Measurements from ENCODE around the gene RTN4R. TPM values are rescaled to one million over a fixed set of nuclear protein-coding genes. Genes with fewer than 3 reads are reported as not detected.
"Not testable (repeated sequence)": the region's sequence is repeated elsewhere in the genome, so short reads cannot be mapped to it uniquely, and the experiment has no call there.

The RTN4R gene
- total RNA-seq, 1 donor from 2014 or later: 5.5 TPM

DNA sequence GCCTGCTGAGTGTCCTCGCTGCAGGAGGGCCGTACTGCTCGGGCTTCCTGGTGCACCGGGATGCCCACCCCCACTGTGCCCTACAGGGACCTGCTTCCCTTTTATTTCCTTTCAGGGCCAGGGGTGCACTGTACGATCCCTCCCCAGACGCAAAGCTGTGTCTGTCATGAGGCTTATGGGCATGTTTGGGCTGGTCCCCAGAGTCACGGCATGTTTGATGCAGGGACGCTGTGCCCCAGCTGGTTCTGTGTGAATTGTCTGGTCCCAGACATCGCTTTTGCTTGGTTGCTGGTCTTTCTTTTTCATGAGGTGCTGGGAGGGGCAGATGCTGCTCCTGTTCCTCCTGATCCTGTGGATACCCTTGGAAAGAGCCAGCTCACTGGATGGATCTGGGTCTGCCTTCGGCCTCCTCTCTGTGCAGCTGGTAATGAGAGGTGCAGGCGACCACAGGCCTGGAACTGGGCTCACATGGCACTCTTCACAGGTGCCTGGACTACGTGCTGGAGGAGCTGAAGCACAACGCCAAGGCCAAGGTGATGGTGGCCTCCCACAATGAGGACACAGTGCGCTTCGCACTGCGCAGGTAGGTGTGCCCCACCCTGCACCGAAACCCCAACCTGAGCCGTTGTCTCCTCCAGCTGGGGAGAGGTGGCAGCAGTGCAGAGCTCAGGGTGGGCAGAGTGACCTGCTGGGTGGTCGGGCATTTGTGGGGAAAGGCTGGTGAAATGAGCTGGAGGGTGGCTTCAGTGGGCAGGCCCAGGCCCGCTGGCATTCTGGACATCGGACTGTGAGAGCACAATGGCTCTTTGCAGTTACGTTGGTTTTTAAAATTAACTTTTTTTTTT, 40.9 kb upstream of the RTN4R start:
- DNase-seq (ENCODE audit: low spot score): peak; percentile 57
- not testable (repeated sequence) for H3K27me3 Mint-ChIP-seq (ENCODE audit: low read depth); H3K36me3 Mint-ChIP-seq (ENCODE audit: low read depth); H3K27ac Mint-ChIP-seq (ENCODE audit: unreplicated experiment); H3K9me3 Mint-ChIP-seq (ENCODE audit: low read depth); H3K4me3 Mint-ChIP-seq (ENCODE audit: unreplicated experiment)
- peaks cover 18% of the 10 kb centered on the region for H3K4me1 Mint-ChIP-seq (ENCODE audit: low read depth)

DNA sequence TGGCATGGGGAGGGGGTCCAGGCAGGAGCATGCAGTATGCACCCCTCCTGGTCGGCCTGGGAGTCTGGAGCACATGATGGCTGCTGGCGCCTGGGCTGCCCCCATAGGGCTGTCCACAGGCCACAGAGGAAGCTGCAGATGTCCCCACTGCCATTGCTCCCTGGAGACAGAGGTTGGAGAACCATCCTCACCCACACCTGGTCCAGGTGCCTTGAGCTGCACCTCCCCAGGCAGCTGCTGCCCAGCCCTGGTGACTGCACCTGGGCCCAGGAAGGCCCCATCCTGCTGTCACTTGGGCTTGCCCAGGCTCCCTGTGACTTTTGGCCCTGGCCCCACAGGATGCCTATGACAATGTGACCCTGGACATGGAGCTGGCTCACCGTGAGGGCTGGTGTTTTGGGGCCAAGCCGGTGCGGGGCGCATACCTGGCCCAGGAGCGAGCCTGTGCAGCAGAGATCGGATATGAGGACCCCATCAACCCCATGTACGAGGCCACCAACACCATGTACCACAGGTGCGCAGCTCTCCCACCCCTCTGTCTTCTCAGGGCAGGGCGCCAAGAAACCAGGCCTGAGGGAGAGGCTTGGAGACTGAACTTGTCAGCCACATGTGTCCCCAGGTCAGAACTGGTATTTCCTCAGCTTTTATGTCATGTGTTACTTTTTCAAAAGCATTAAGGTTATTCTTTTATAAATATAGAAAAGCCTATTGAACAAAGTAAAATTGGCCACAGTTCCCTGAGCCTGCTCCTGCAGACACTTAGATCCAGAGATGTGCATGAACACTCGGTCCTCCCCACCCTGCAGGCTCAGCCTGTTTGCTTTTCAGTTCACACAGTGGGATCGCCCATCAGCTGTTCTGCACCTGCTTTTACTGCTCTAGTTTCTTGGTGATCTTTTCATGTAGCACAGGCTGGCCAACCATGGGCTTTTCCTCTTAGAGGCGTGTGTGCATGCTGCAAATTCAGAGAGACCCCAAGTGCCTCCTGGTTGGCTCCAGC, 39.6 kb upstream of the RTN4R start:
- not testable (repeated sequence) for H3K27me3 Mint-ChIP-seq (ENCODE audit: low read depth); H3K9me3 Mint-ChIP-seq (ENCODE audit: low read depth); H3K27ac Mint-ChIP-seq (ENCODE audit: unreplicated experiment); H3K4me3 Mint-ChIP-seq (ENCODE audit: unreplicated experiment); H3K36me3 Mint-ChIP-seq (ENCODE audit: low read depth)
- peak; percentile 81 for DNase-seq (ENCODE audit: low spot score)
- peaks cover 18% of the 10 kb centered on the region for H3K4me1 Mint-ChIP-seq (ENCODE audit: low read depth)

DNA sequence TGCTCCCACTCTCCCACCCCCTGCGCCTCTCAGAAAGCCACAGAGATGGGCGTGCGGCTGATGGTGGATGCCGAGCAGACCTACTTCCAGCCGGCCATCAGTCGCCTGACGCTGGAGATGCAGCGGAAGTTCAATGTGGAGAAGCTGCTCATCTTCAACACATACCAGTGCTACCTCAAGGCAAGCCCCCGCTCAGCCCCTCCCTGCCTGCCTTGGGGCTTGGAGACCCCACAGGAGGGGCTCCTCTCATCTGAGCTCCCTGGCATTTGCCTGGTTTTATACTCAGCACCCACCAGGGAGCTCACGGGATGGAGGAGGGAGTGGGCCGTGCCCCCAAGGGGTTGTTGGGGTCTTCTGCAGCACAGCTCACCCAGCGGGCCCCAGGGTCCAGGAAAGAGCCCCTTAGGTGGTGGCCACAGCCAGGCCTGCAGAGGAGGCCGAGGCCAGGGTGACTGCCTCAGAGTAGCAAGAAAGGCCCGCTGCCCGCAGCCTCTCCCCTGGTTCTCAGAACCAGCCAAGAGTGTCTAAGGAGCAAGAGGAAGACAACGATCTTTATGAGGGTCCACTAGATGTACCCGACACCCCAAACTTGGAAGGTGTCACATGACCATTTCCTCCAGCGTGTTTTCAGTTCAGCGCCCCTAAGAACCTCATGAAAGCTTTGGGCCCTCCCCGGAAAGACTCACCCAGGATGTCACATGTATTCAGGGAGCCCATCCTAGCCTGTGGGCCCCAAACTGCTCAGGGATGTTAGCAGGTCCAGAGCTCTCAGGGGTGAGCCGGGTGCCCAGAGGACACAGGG, 38.7 kb upstream of the RTN4R start:
- peak; percentile 33 for DNase-seq (ENCODE audit: low spot score)
- peaks cover 18% of the 10 kb centered on the region for H3K4me1 Mint-ChIP-seq (ENCODE audit: low read depth)
- not testable (repeated sequence) for H3K9me3 Mint-ChIP-seq (ENCODE audit: low read depth); H3K27me3 Mint-ChIP-seq (ENCODE audit: low read depth); H3K36me3 Mint-ChIP-seq (ENCODE audit: low read depth); H3K4me3 Mint-ChIP-seq (ENCODE audit: unreplicated experiment); H3K27ac Mint-ChIP-seq (ENCODE audit: unreplicated experiment)

DNA sequence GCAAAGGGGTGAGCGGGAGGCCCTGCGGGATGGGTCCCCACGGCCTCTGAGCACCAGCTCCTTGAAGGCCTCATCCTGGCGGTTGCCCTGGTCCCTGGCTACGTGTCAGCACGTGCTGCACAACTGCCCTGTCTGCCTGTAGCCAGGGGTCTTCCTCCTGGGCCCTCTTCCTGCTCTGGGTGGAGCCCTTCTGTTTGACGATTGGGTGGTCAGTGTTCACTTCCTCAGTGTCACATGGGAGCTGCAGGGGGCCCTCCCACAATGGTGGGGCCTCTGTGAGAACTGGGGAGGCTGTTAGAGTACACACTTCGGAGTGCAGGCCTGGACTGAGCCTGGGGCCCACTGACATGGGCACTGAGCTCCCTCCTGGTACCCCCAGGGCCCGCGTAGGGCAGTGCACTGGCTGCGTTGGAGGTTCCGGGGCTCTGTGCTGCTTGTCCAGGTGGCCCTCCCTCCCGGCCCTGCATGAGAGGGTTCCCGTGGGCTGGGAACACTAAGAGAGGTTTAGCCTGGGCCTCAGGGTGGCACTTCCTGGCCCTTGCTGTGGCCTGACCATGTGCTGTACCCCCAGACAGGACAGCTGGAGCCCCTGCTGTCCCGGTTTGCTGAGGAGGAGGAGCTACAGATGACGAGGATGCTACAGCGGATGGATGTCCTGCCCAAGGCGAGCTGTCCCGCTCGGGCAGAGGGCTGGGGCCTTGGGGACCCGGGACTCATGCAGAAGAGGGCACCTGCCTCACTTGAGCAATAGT, 38.0 kb upstream of the RTN4R start:
- H3K36me3 Mint-ChIP-seq (ENCODE audit: low read depth): no peaks in the 10 kb centered on the region
- TF ChIP-seq CTCF (IDR thresholded peaks at IDR 0.05): no peak
- H3K4me3 Mint-ChIP-seq (ENCODE audit: unreplicated experiment): no peak overlapping the region
- DNase-seq (ENCODE audit: low spot score): peak; percentile 74
- H3K4me1 Mint-ChIP-seq (ENCODE audit: low read depth): peaks cover 18% of the 10 kb centered on the region
- H3K27me3 Mint-ChIP-seq (ENCODE audit: low read depth): peaks cover 7% of the 10 kb centered on the region
- H3K9me3 Mint-ChIP-seq (ENCODE audit: low read depth): no peaks in the 10 kb centered on the region
- H3K27ac Mint-ChIP-seq (ENCODE audit: unreplicated experiment): no peak overlapping the region

DNA sequence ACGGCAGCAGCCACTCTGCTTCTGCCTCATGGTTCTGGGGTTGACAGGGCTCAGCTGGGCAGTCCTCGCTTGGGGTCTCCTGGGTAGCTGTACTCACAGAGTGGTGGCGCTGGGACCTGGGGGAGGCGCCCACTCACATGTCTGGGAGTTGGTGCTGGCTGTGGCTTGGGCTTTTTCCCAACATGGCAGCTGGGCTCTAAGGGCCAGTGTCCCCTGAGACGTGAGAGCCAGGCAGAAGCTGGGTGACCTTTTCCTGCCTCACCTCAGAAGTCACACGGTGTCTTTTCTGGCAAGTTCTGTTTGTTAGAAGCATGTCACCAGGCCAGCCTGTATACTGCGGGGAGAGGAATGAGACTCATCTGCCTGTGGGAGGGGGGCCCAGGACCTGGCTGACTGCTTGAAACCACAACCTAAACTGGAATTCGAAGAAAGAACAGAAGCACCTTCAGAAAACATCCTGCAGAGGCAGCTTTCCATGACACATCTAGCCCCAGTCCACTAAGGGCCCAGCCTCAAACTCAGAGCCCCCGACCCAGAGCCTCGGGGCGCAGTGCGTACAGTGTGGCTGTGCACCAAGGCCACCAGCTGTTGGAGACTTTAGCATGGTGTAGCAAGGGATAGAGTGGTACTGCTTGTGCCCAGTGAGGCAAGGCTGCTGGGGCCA, 37.2 kb upstream of the RTN4R start:
- H3K36me3 Mint-ChIP-seq (ENCODE audit: low read depth); H3K9me3 Mint-ChIP-seq (ENCODE audit: low read depth); H3K4me3 Mint-ChIP-seq (ENCODE audit: unreplicated experiment); H3K27ac Mint-ChIP-seq (ENCODE audit: unreplicated experiment): not testable (repeated sequence)
- Mint-ChIP-seq H3K27me3 (ENCODE audit: low read depth) (peaks cover 13% of the 10 kb centered on the region), H3K4me1 (ENCODE audit: low read depth) (peaks cover 13% of the 10 kb centered on the region)
- DNase-seq (ENCODE audit: low spot score): peak; percentile 60

GRCh38 chr22:20304646-20305045, 36.5 kb upstream of the RTN4R start:
- peaks cover 13% of the 10 kb centered on the region for H3K27me3 Mint-ChIP-seq (ENCODE audit: low read depth)
- H3K4me3 Mint-ChIP-seq (ENCODE audit: unreplicated experiment): no peak overlapping the region
- no peak overlapping the region for H3K27ac Mint-ChIP-seq (ENCODE audit: unreplicated experiment)
- no peaks in the 10 kb centered on the region for H3K9me3 Mint-ChIP-seq (ENCODE audit: low read depth)
- peaks cover 2% of the 10 kb centered on the region for H3K36me3 Mint-ChIP-seq (ENCODE audit: low read depth)
- no peak for TF ChIP-seq CTCF (IDR thresholded peaks at IDR 0.05)
- DNase-seq (ENCODE audit: low spot score): peak; percentile 62
- peaks cover 8% of the 10 kb centered on the region for H3K4me1 Mint-ChIP-seq (ENCODE audit: low read depth)

- H3K27me3 Mint-ChIP-seq (ENCODE audit: low read depth): peaks cover 13% of the 10 kb centered on the region
- H3K9me3 Mint-ChIP-seq (ENCODE audit: low read depth); H3K36me3 Mint-ChIP-seq (ENCODE audit: low read depth); H3K4me1 Mint-ChIP-seq (ENCODE audit: low read depth); H3K4me3 Mint-ChIP-seq (ENCODE audit: unreplicated experiment); DNase-seq (ENCODE audit: low spot score); H3K27ac Mint-ChIP-seq (ENCODE audit: unreplicated experiment): not testable (repeated sequence)
Observed at GRCh38 chr22:20303229-20303534, 35.1 kb upstream of the RTN4R start.

All from chondrocyte (in vitro differentiated cells).